ENCODE measurements around the gene ADAMTSL1. TPM values are rescaled to one million over a fixed set of nuclear protein-coding genes. Genes with fewer than 3 reads are reported as not detected.

The ADAMTSL1 gene
- total and polyA plus RNA-seq, 2 of the 8 experiments (the other 6 are each of a cell fraction or from before 2014, with no cell fraction given): 0.84 to 1.1 TPM

DNA sequence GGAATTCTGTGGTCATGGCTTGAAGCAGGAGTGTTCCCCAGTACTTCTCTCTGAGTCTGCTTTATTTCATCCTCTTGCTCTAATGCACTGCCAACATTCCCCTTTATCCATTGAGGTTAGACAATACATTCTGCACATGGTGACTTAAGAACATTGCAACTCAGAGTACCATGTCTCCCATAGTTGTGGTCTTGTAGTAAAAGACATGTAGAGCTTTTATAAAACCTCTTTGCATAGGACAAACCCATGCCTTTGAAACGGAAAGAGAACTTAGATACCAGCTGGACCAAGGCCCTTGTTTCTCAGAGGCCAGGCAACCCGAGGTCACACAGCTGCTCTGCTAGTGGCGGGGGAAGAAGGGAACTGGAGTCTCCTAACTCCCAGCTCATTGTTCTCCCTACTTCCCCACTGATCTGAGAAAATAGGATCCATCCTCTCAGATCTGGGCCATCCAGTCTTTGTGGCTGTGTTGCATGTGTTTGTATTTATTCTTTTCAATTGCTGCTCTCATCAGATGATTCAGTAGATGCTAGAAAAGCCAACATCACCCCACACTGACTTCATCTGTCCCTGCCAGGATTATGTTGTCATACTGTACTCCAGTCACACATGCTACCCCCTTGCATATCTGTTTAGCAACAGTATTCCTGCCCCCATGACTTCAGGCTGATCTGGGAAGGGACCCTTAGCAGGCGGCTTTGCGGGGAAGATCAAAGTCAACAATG lies 322.2 kb downstream of the ADAMTSL1 start:
- Histone ChIP-seq H3K56ac (replicated peaks; ENCODE audit: insufficient read length, low read depth, low read length) (no peak overlapping the region), H4K5ac (ENCODE audit: insufficient read length, low read depth, low read length) (no peak overlapping the region), H3K9me3 (ENCODE audit: insufficient read depth in 2 of 2, low read depth in 1 of 2, low read length in 1 of 2) (no peaks in the 10 kb centered on the region), H3K23ac (ENCODE audit: insufficient read length) (no peak overlapping the region), H2AK5ac (ENCODE audit: low read depth, low read length) (no peak overlapping the region), H2AFZ (ENCODE audit: low read length) (no peak overlapping the region), H2BK12ac (ENCODE audit: low read depth, low read length) (no peak overlapping the region), H3K18ac (ENCODE audit: extremely low read depth, low read length) (no peak overlapping the region), H4K91ac (replicated peaks; ENCODE audit: insufficient read length, low read length) (no peak overlapping the region), H3K9ac (replicated peaks in 1 of 4; ENCODE audit: extremely low read depth in 1 of 4, low read depth in 3 of 4, low read length in 3 of 4) (no peak overlapping the region), H2BK20ac (ENCODE audit: low read length) (no peak overlapping the region), H3K79me2 (ENCODE audit: control insufficient read depth in 1 of 2, insufficient read depth in 2 of 2, low read length in 2 of 2) (no peaks in the 10 kb centered on the region), H3K4me3 (ENCODE audit: extremely low read depth in 1 of 4, insufficient read depth in 2 of 4, low read depth in 3 of 4, low read length in 4 of 4) (no peak overlapping the region), H2BK120ac (replicated peaks; ENCODE audit: low read depth, low read length) (no peak overlapping the region), H3K4me1 (replicated peaks in 1 of 4; ENCODE audit: control insufficient read depth in 3 of 4, insufficient read depth in 4 of 4, low read length in 3 of 4) (peaks cover 0 to 6% (median 1%) of the 10 kb centered on the region in 4 experiments; a peak in 2 of 7 replicates), H4K8ac (ENCODE audit: extremely low read depth, insufficient read depth, low read length) (no peak overlapping the region), H3K14ac (ENCODE audit: insufficient read length) (no peak overlapping the region), H3K36me3 (ENCODE audit: control insufficient read depth in 2 of 4, insufficient read depth in 4 of 4, low read length in 3 of 4) (no peaks in the 10 kb centered on the region), H3K27me3 (replicated peaks in 1 of 4; ENCODE audit: control insufficient read depth in 3 of 4, extremely low read depth in 1 of 4, insufficient read depth in 3 of 4, low read length in 3 of 4) (no peaks in the 10 kb centered on the region), H4K20me1 (replicated peaks in 1 of 2; ENCODE audit: control insufficient read depth in 1 of 2, insufficient read depth in 2 of 2, low read length in 2 of 2) (no peaks in the 10 kb centered on the region), H2BK5ac (ENCODE audit: low read depth, low read length) (no peak overlapping the region), H2BK15ac (ENCODE audit: low read length) (no peak overlapping the region), H3K23me2 (ENCODE audit: low read depth, low read length) (no peaks in the 10 kb centered on the region), H3K79me1 (ENCODE audit: low read depth, low read length) (no peaks in the 10 kb centered on the region), H3K4me2 (ENCODE audit: insufficient read depth in 1 of 2, low read depth in 2 of 2, low read length in 2 of 2) (no peak overlapping the region), H3K27ac (ENCODE audit: low read depth, low read length) (no peak overlapping the region), H3K4ac (replicated peaks; ENCODE audit: insufficient read length, low read depth, low read length) (no peak overlapping the region)
- ChIA-PET CTCF (ENCODE audit: partially characterized antibody) (interaction anchor here (0.6 kb wide), 1 partner anchor 212 kb away, joined by 3 read pairs; no protein-coding TSS in a partner anchor), POLR2A (ENCODE audit: partially characterized antibody) (no interaction called here)
- WGBS, 2 experiments (ENCODE audit: extremely low coverage in 1 of 2, insufficient coverage in 1 of 2, insufficient read length in 1 of 2, insufficient replicate concordance in 2 of 2, low coverage in 1 of 2, low lambda C conversion rate in 2 of 2, missing lambda C conversion rate in 1 of 2): 84% methylated on average over 5 of the region's 5 CpGs; no CpG with 5 or more reads in 1 of the 2 experiments
- no peak for FAIRE-seq
- DNase-seq (ENCODE audit: low read depth in 1 of 2, low spot score in 2 of 2): no peak
- TF ChIP-seq TBP (IDR thresholded peaks at IDR 0.05; ENCODE audit: low read depth, low read length) (no peak), HDAC6 (IDR thresholded peaks at IDR 0.05; ENCODE audit: low read depth, low read length) (no peak), CREB1 (IDR thresholded peaks at IDR 0.05) (no peak), RBBP5 (IDR thresholded peaks at IDR 0.05; ENCODE audit: borderline replicate concordance, low read depth, low read length) (no peak), SP4 (IDR thresholded peaks at IDR 0.05; ENCODE audit: low read length) (no peak)

All from H1 (cell line).